Uterus (tissue), 4 donors: Measurements from ENCODE around the gene UCHL3. TPM values are rescaled to one million over a fixed set of nuclear protein-coding genes. Genes with fewer than 3 reads are reported as not detected.

Source experiments
- DNase-seq, 2 donors: peaks; one replicate each; pipeline ENCODE4 v3.0.0-alpha.2; 2019 to 2020
- H3K27ac ChIP-seq, 2 donors: fragments of 200-600 bp; sonication (generic); 1 replicate in 1 of 2; 2 replicates in 1 of 2; pipeline ENCODE4 v1.5.1; 2016 to 2018
- H3K27me3 ChIP-seq, 2 donors: fragments of 200-600 bp; sonication (generic); one replicate each; pipeline ENCODE4 v1.5.1; 2018 to 2019; ENCODE audit warnings: control low read depth in 1 of 2
- H3K36me3 ChIP-seq, 2 donors: fragments of 200-600 bp; sonication (generic); one replicate each; pipeline ENCODE4 v1.5.1; 2019; ENCODE audit warnings: control low read depth in 1 of 2
- H3K4me1 ChIP-seq, 2 donors: fragments of 200-600 bp; sonication (generic); one replicate each; pipeline ENCODE4 v1.5.1; 2018 to 2019; ENCODE audit warnings: control low read depth in 1 of 2
- H3K4me3 ChIP-seq, 2 donors: fragments of 200-600 bp; sonication (generic); 1 replicate in 1 of 2; 2 replicates in 1 of 2; pipeline ENCODE4 v1.5.1; 2018 to 2019; ENCODE audit warnings: mild to moderate bottlenecking in 1 of 2
- H3K9me3 ChIP-seq, 2 donors: fragments of 200-600 bp; sonication (generic); one replicate each; pipeline ENCODE4 v1.5.1; 2019; ENCODE audit warnings: control low read depth in 1 of 2
- POLR2A ChIP-seq, 2 donors: fragments of 450-650 bp; IDR thresholded peaks; one replicate each; pipeline ENCODE4 v1.6.1; 2016; ENCODE audit warnings: antibody characterized with exemption in 2 of 2, mild to moderate bottlenecking in 1 of 2, moderate library complexity in 1 of 2
- intact Hi-C: fragments of 100-400 bp; cut with DNase I; formaldehyde crosslinking; loops from one replicate; pipeline ENCODE4 v1.15.1; 2023; ENCODE audit warnings: low total_unique reads
- total RNA-seq, 4 donors: library from RNA; depleted of rRNA in 3 of 4; stranded (reverse); fragments of >200 nt in 3 of 4; gene quantifications; one replicate each; pipeline versions ENCODE4 v1.1.0 to v1.2.4, GENCODE V29; 2014 to 2023
- TF ChIP-seq, protein P1 (sequence below), 4 experiments: fragments of 200-600 bp in 2 of 4; fragments of 450-650 bp in 2 of 4; sonication (generic) in 2 of 4; IDR thresholded peaks; one replicate each; pipeline ENCODE4 v1.5.1; 2016 to 2019; ENCODE audit warnings: antibody characterized with exemption in 4 of 4, mild to moderate bottlenecking in 2 of 4, moderate library complexity in 1 of 4
- donor health status: DM: yes; HTN: yes; CAD: no.

The UCHL3 gene
- 10 to 100 TPM; 12.7 to 19.6 (median 17.7) TPM for total RNA-seq

DNA sequence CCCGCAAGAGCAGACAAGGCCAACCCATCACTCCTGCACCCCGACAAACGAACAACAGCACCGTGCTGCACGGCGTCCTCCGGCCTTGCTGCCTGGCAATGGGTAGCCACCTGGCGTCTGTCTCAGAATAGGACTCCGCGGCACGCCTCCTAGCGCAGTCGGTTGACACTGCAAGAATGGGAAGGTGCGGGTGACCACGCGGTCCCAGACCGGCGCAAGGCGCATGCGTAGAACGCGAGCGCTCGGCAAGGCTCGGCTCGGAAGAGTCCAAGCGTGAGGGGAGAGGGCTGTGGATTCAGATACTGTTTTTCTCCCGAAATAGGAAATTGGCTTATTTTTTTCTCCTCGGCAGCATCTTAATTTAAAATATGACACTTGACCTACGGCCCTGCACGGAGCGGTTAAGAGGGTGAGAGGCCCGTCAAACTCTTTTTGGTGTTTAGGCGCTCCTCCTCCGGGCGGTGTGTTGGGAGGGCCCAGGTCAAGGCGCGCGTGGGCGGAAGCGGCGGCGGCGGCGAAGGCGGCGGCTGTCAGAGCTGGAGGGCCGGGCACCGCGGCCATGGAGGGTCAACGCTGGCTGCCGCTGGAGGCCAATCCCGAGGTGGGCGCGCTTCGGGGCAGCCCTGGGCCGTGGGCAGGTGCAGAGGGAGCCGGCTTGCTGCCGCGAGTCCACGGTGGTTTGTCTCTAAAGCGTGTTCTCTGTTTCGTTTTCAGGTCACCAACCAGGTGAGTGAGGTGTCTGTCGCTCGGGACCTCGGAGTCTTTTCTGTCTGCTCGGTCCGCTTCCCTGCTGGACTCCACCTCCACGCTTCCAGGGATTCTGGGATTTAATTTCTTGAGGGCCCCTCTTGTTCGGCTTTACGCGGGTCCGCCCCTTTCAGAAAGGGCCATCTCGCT, at the start of gene UCHL3:
Gene UCHL3 (plus strand): TSS at position 530 of the 897 bp plus-strand sequence. CDS start 30 bp downstream, at position 560.
- peak within 1 kb of the TSS; percentile 76 to 89 for H3K27ac ChIP-seq
- DNase-seq = peak; percentile 94 to 96
- H3K4me1 ChIP-seq = no peaks in the 10 kb centered on the region
- no peaks in the 10 kb centered on the region for H3K36me3 ChIP-seq
- no peaks in the 10 kb centered on the region for H3K27me3 ChIP-seq
- H3K9me3 ChIP-seq = no peaks in the 10 kb centered on the region
- TF ChIP-seq, protein P1, sequence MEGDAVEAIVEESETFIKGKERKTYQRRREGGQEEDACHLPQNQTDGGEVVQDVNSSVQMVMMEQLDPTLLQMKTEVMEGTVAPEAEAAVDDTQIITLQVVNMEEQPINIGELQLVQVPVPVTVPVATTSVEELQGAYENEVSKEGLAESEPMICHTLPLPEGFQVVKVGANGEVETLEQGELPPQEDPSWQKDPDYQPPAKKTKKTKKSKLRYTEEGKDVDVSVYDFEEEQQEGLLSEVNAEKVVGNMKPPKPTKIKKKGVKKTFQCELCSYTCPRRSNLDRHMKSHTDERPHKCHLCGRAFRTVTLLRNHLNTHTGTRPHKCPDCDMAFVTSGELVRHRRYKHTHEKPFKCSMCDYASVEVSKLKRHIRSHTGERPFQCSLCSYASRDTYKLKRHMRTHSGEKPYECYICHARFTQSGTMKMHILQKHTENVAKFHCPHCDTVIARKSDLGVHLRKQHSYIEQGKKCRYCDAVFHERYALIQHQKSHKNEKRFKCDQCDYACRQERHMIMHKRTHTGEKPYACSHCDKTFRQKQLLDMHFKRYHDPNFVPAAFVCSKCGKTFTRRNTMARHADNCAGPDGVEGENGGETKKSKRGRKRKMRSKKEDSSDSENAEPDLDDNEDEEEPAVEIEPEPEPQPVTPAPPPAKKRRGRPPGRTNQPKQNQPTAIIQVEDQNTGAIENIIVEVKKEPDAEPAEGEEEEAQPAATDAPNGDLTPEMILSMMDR (IDR thresholded peaks at IDR 0.05) = peak; percentile 82 to 96 (median 86)
- peak in 1 of 2 donors; percentile 39 for TF ChIP-seq POLR2A (IDR thresholded peaks at IDR 0.05)
- intact Hi-C loops = no loop called here
- H3K4me3 ChIP-seq = peak within 1 kb of the TSS; percentile 95 to 97

DNA sequence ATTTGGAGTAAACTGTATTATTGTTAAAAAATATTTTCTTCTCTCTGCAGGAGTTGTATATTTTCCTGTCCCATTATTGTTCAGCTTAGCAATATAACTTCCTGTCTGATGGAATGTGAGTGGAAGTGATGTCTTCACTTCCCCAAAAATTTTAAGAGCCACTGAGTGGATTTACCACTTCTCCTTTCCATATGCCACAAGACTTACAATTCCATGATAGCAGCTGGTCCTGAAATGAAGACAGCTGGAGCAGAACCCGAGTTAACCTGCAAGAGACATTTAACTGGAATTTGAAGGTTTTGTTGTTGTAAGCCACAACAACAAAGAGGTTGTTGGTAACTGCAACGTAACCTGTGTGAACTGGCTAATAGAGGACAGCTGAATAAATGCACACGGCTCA, 44.3 kb upstream of the UCHL3 start:
- H3K27me3 ChIP-seq = no peaks in the 10 kb centered on the region
- H3K4me1 ChIP-seq = no peaks in the 10 kb centered on the region
- no peaks in the 10 kb centered on the region for H3K36me3 ChIP-seq
- H3K27ac ChIP-seq = no peak overlapping the region
- no peak overlapping the region for H3K4me3 ChIP-seq
- no peaks in the 10 kb centered on the region for H3K9me3 ChIP-seq
- intact Hi-C loops = no loop called here
- TF ChIP-seq POLR2A (IDR thresholded peaks at IDR 0.05) = no peak
- TF ChIP-seq, protein P1 (IDR thresholded peaks at IDR 0.05) = no peak
- no peak for DNase-seq

DNA sequence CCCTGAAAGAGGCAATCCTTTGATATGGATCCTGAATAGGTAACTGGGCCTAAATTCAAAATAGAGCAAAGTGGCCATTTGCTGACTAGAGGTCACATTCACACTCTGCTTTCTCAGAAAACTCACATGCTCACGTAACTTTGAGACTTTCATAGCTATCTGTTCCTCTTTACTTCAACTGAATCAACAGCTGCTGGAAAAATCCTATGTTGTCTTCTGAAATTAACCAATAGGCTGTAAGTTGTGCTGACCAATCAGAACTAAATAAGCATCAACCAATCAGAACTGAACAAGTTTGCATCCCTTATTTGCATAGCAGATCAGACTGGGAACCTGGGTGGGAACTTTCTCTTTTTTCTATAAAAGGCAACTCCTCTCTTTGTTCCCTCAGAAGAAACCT, 43.6 kb upstream of the UCHL3 start:
- Histone ChIP-seq H3K4me1 (no peaks in the 10 kb centered on the region), H3K4me3 (no peak overlapping the region), H3K36me3 (no peaks in the 10 kb centered on the region), H3K9me3 (no peaks in the 10 kb centered on the region), H3K27ac (no peak overlapping the region), H3K27me3 (no peaks in the 10 kb centered on the region)
- DNase-seq = no peak
- no peak for TF ChIP-seq POLR2A (IDR thresholded peaks at IDR 0.05)
- TF ChIP-seq, protein P1 (IDR thresholded peaks at IDR 0.05) = no peak
- intact Hi-C loops = no loop called here

DNA sequence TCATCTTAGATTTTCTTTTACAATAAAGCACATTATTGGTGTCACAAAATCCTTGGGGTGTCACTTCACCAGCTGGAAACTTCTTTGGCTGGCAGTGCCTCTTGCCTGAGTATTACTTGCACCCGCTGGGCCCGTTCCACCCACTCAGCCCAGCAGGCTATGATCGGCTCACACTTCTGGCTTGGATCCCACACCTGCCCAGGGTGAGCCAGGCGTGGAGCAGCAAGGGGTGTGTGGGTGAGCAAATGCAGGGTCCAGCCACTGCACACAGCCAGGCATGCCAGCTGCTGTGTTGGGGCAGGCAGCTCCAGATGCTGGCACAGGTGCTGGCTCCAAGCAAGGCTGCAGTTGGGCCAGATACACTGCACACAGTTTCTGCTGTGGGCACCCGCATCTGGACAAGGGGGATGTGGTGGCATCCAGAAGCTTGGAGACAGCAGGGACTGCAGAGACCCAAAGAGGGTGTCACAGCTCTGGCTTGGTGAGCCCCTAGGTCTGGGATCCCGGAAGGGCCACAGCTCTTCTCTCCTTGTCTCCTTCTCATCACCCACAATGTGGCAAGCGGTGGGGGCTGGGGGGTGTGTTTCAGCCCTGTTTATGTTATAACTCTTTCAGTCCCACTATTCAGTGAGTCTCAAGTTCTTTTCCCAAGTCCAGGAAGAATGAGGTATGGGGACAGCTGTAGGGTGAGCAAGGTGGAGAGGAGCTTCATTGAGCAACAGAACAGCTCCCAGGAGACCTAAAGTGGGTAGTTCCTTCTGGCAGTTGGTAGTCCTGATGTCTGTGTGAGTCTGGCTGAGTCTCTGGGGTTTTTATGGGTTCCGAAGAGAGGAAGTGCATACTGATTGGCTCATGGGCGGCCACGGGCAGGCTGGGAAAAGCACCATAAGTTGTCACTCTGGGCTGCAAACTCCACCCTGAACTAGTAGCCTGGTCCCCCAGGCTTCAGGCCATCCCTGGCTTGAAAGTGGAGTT, 42.3 kb upstream of the UCHL3 start:
- TF ChIP-seq, protein P1 (IDR thresholded peaks at IDR 0.05) = no peak
- no peak for TF ChIP-seq POLR2A (IDR thresholded peaks at IDR 0.05)
- Histone ChIP-seq H3K9me3 (no peaks in the 10 kb centered on the region), H3K4me1 (no peaks in the 10 kb centered on the region), H3K4me3 (no peak overlapping the region), H3K27me3 (no peaks in the 10 kb centered on the region), H3K36me3 (no peaks in the 10 kb centered on the region), H3K27ac (no peak overlapping the region)
- intact Hi-C loops = no loop called here
- no peak for DNase-seq
